ENCODE results near the gene PRKAG2. TPM values are rescaled to one million over a fixed set of nuclear protein-coding genes. Genes with fewer than 3 reads are reported as not detected.

The PRKAG2 gene
- total and polyA plus RNA-seq, 2 of the 8 experiments (the other 6 are each of a cell fraction or from before 2014, with no cell fraction given) = 7.5 to 18.1 TPM

GRCh38 chr7:151702961-151703360 lies 174.0 kb downstream of the PRKAG2 start:
- POLR2A ChIA-PET (ENCODE audit: partially characterized antibody) = no interaction called here
- FAIRE-seq = no peak
- CTCF ChIA-PET (ENCODE audit: partially characterized antibody) = interaction anchor here (0.8 to 1.1 kb wide), 4 partner anchors 9 to 136 kb away, joined by 3 to 5 read pairs (median 3); no protein-coding TSS in a partner anchor

More at GRCh38 chr7:151702961-151703360, 174.0 kb downstream of the PRKAG2 start:
- H2BK12ac ChIP-seq (ENCODE audit: low read depth, low read length) = no peak overlapping the region
- no peaks in the 10 kb centered on the region for H3K9me3 ChIP-seq (ENCODE audit: insufficient read depth in 2 of 2, low read depth in 1 of 2, low read length in 1 of 2)
- no peak overlapping the region for H2BK120ac ChIP-seq (replicated peaks; ENCODE audit: low read depth, low read length)
- H3K79me2 ChIP-seq (ENCODE audit: control insufficient read depth in 1 of 2, insufficient read depth in 2 of 2, low read length in 2 of 2) = no peaks in the 10 kb centered on the region
- no peak overlapping the region for H3K18ac ChIP-seq (ENCODE audit: extremely low read depth, low read length)
- no peak for TF ChIP-seq JUND (IDR thresholded peaks at IDR 0.05; ENCODE audit: low read length)
- no peak for TF ChIP-seq CTBP2 (IDR thresholded peaks at IDR 0.05; ENCODE audit: borderline replicate concordance, insufficient read depth, insufficient read length, low read length)
- TF ChIP-seq SP4 (IDR thresholded peaks at IDR 0.05; ENCODE audit: low read length) = no peak
- TF ChIP-seq SP2 (IDR thresholded peaks at IDR 0.05; ENCODE audit: low read length) = no peak
- no peak for DNase-seq (ENCODE audit: low read depth in 1 of 2, low spot score in 2 of 2)
- H3K27me3 ChIP-seq (replicated peaks in 1 of 4; ENCODE audit: control insufficient read depth in 3 of 4, extremely low read depth in 1 of 4, insufficient read depth in 3 of 4, low read length in 3 of 4) = no peaks in the 10 kb centered on the region; a peak in 2 of 7 replicates
- H4K5ac ChIP-seq (ENCODE audit: insufficient read length, low read depth, low read length) = no peak overlapping the region
- H3K79me1 ChIP-seq (ENCODE audit: low read depth, low read length) = no peaks in the 10 kb centered on the region
- peaks cover 0 to 3% (median under 1%) of the 10 kb centered on the region in 4 experiments; a peak in 3 of 7 replicates for H3K4me1 ChIP-seq (replicated peaks in 1 of 4; ENCODE audit: control insufficient read depth in 3 of 4, insufficient read depth in 4 of 4, low read length in 3 of 4)
- H3K4ac ChIP-seq (replicated peaks; ENCODE audit: insufficient read length, low read depth, low read length) = no peak overlapping the region
- no peak overlapping the region for H2AFZ ChIP-seq (ENCODE audit: low read length)
- H3K23me2 ChIP-seq (ENCODE audit: low read depth, low read length) = no peaks in the 10 kb centered on the region
- no peak overlapping the region for H3K4me2 ChIP-seq (ENCODE audit: insufficient read depth in 1 of 2, low read depth in 2 of 2, low read length in 2 of 2)
- peak overlapping the region; percentile 61; the same call in 1 of the 2 replicates for H2BK15ac ChIP-seq (ENCODE audit: low read length)
- no peak overlapping the region for H3K14ac ChIP-seq (ENCODE audit: insufficient read length)
- H2BK20ac ChIP-seq (ENCODE audit: low read length) = no peak overlapping the region
- H4K91ac ChIP-seq (replicated peaks; ENCODE audit: insufficient read length, low read length) = no peak overlapping the region
- no peak overlapping the region for H3K27ac ChIP-seq (ENCODE audit: low read depth, low read length)
- no peak overlapping the region for H3K4me3 ChIP-seq (ENCODE audit: extremely low read depth in 1 of 4, insufficient read depth in 2 of 4, low read depth in 3 of 4, low read length in 4 of 4)
- H3K9ac ChIP-seq (replicated peaks in 1 of 4; ENCODE audit: extremely low read depth in 1 of 4, low read depth in 3 of 4, low read length in 3 of 4) = no peak overlapping the region
- no peaks in the 10 kb centered on the region for H3K36me3 ChIP-seq (ENCODE audit: control insufficient read depth in 2 of 4, insufficient read depth in 4 of 4, low read length in 3 of 4)
- no peaks in the 10 kb centered on the region for H4K20me1 ChIP-seq (replicated peaks in 1 of 2; ENCODE audit: control insufficient read depth in 1 of 2, insufficient read depth in 2 of 2, low read length in 2 of 2)
- H2AK5ac ChIP-seq (ENCODE audit: low read depth, low read length) = no peak overlapping the region
- no peak overlapping the region for H3K23ac ChIP-seq (ENCODE audit: insufficient read length)
- no peak overlapping the region for H2BK5ac ChIP-seq (ENCODE audit: low read depth, low read length)
- 92% methylated on average over 9 of the region's 9 CpGs; no CpG with 5 or more reads in 1 of the 2 experiments for WGBS, 2 experiments (ENCODE audit: extremely low coverage in 1 of 2, insufficient coverage in 1 of 2, insufficient read length in 1 of 2, insufficient replicate concordance in 2 of 2, low coverage in 1 of 2, low lambda C conversion rate in 2 of 2, missing lambda C conversion rate in 1 of 2)
- H3K56ac ChIP-seq (replicated peaks; ENCODE audit: insufficient read length, low read depth, low read length) = no peak overlapping the region
- no peak overlapping the region; the same call in 1 of the 2 replicates for H4K8ac ChIP-seq (ENCODE audit: extremely low read depth, insufficient read depth, low read length)

Data from H1 (cell line).